GM12878 (cell line): ENCODE results near the gene TUT1. TPM values are rescaled to one million over a fixed set of nuclear protein-coding genes. Genes with fewer than 3 reads are reported as not detected.

ENCODE experiments used
- ATAC-seq: fragments of 200-7000 bp; cut with Tn5 transposase; 3 replicates; pipeline ENCODE4 v1.9.1; 2020; ENCODE audit warnings: mild to moderate bottlenecking, moderate library complexity
- BruUV-seq: library from RNA; stranded (reverse); fragments of 400-500 nt; replicated peaks from 2 replicates; lab custom pipeline; 2021; lab: Mats Ljungman, UMichigan
- CTCF ChIA-PET: fragments of 300-600 bp; sonication (Branson Sonifier 250); formaldehyde crosslinking; extraction: SDS; loops from one replicate; lab custom pipeline; 2021; ENCODE audit warnings: inconsistent platforms; lab: Yijun Ruan, JAX
- POLR2A ChIA-PET: fragments of 350-600 bp; formaldehyde crosslinking; extraction: SDS; loops from one replicate; lab custom pipeline; 2021; ENCODE audit warnings: inconsistent platforms; lab: Charles Lee
- RAD21 ChIA-PET: fragments of 300-600 bp; sonication (Branson Sonifier 250); formaldehyde crosslinking; loops from one replicate; lab custom pipeline; 2023; ENCODE audit warnings: antibody characterized with exemption; ENCODE audit not compliant: unreplicated experiment; lab: Charles Lee
- SMC1A ChIA-PET: fragments of 300-600 bp; sonication (Branson Sonifier 250); formaldehyde crosslinking; loops from one replicate; lab custom pipeline; 2023; ENCODE audit not compliant: unreplicated experiment, uncharacterized antibody; lab: Charles Lee
- DNase-seq: peaks from one replicate; pipeline ENCODE4 v3.0.0-alpha.2; 2011; ENCODE audit warnings: low read depth, low spot score
- FAIRE-seq: peaks from 3 replicates; lab custom pipeline; 2011; peaks lifted over from hg19 to GRCh38; lab: Jason Lieb, UNC
- H2AFZ ChIP-seq: 2 replicates; pipeline ENCODE4 v1.6.0; 2011; ENCODE audit warnings: low read depth, low read length, control low read depth; ENCODE audit not compliant: control insufficient read depth
- H3K27ac ChIP-seq: 2 replicates; pipeline ENCODE4 v1.5.1; 2011; ENCODE audit warnings: control low read depth; ENCODE audit not compliant: control insufficient read depth, insufficient read depth
- H3K27me3 ChIP-seq, 2 experiments: replicated peaks in 1 of 2; 2 replicates each; pipeline versions ENCODE4 v1.6.0 to v1.6.1; 2011; ENCODE audit warnings: low read length in 1 of 2; ENCODE audit not compliant: control insufficient read depth in 2 of 2, insufficient read depth in 2 of 2
- H3K36me3 ChIP-seq, 2 experiments: 2 replicates each; pipeline ENCODE4 v1.5.1; 2011; ENCODE audit warnings: low read length in 1 of 2; ENCODE audit not compliant: control insufficient read depth in 2 of 2, insufficient read depth in 2 of 2
- H3K4me1 ChIP-seq: 2 replicates; pipeline ENCODE4 v1.6.1; 2011; ENCODE audit warnings: mild to moderate bottlenecking, low read length, moderate library complexity, mixed read lengths; ENCODE audit not compliant: control insufficient read depth, insufficient read depth
- H3K4me2 ChIP-seq: 2 replicates; pipeline ENCODE4 v1.6.0; 2011; ENCODE audit warnings: control low read depth; ENCODE audit not compliant: control insufficient read depth, insufficient read depth
- H3K4me3 ChIP-seq: fragments of 200-600 bp; sonication (generic); 2 replicates; pipeline ENCODE4 v1.5.1; 2016
- H3K79me2 ChIP-seq: 2 replicates; pipeline ENCODE4 v1.6.0; 2011; ENCODE audit warnings: low read length; ENCODE audit not compliant: control insufficient read depth, insufficient read depth
- H3K9ac ChIP-seq: 2 replicates; pipeline ENCODE4 v1.8.0; 2011; ENCODE audit warnings: low read length, control low read depth, mixed read lengths; ENCODE audit not compliant: control insufficient read depth, insufficient read depth
- H3K9me3 ChIP-seq: replicated peaks from 3 replicates; pipeline ENCODE4 v1.5.1; 2011; ENCODE audit warnings: mild to moderate bottlenecking, low read length; ENCODE audit not compliant: control insufficient read depth, insufficient read depth
- H4K20me1 ChIP-seq: 2 replicates; pipeline ENCODE4 v1.6.0; 2011; ENCODE audit not compliant: control insufficient read depth, insufficient read depth
- BACH1 ChIP-seq: fragments of 450-650 bp; IDR thresholded peaks from 2 replicates; pipeline ENCODE4 v1.6.1; 2017; ENCODE audit warnings: mild to moderate bottlenecking, borderline replicate concordance
- E2F4 ChIP-seq: IDR thresholded peaks from 2 replicates; pipeline ENCODE4 v1.6.1; 2012; ENCODE audit warnings: low read depth, low read length, improper control_type of control experiment
- GATAD2B ChIP-seq: fragments of 450-650 bp; conservative IDR thresholded peaks from 2 replicates; pipeline ENCODE4 v1.6.1; 2017; ENCODE audit warnings: low read depth, mild to moderate bottlenecking, moderate library complexity
- NR2C1 ChIP-seq: fragments of 450-650 bp; IDR thresholded peaks from 2 replicates; pipeline ENCODE4 v1.6.1; 2017; ENCODE audit warnings: antibody characterized with exemption, mild to moderate bottlenecking, moderate library complexity
- SIX5 ChIP-seq: IDR thresholded peaks from 2 replicates; pipeline ENCODE4 v1.6.1; 2011; ENCODE audit warnings: mild to moderate bottlenecking, low read depth, low read length, moderate library complexity; ENCODE audit not compliant: severe bottlenecking
- TCF3 ChIP-seq: IDR thresholded peaks from 2 replicates; pipeline ENCODE4 v1.6.1; 2012; ENCODE audit warnings: low read depth, mild to moderate bottlenecking, low read length, borderline replicate concordance; ENCODE audit not compliant: insufficient read depth
- ZZZ3 ChIP-seq: IDR thresholded peaks from 2 replicates; pipeline ENCODE4 v1.6.1; 2011; ENCODE audit warnings: low read depth; ENCODE audit not compliant: control insufficient read depth, insufficient read length
- WGBS: methylation state at CpG from one replicate; pipeline ENCODE4 v1.1.6; 2016; ENCODE audit warnings: low lambda C conversion rate; ENCODE audit not compliant: insufficient replicate concordance, insufficient coverage; ENCODE audit errors: missing lambda C conversion rate; 5-methylcytosine and 5-hydroxymethylcytosine counted together
- in situ Hi-C: fragments of 300-500 bp; cut with MboI; formaldehyde crosslinking; loops from 9 replicates; pipeline ENCODE4 v1.14.3; 2018; ENCODE audit warnings: mixed read lengths
- intact Hi-C: fragments of 100-400 bp; cut with micrococcal nuclease; formaldehyde crosslinking; loops from one replicate; pipeline ENCODE4 v1.14.2; 2022; ENCODE audit not compliant: unreplicated experiment
- polyA plus RNA-seq, 11 experiments: library from polyadenylated mRNA; depleted of rRNA in 4 of 11; unstranded in 6 of 11; stranded (reverse) in 5 of 11; fragments of >200 nt; fragmentation: Nextera tagmentation in 4 of 11; fragmentation: Illumina TruSeq in 1 of 11; extraction: Ambion mirVana in 4 of 11; extraction: Trizol in 1 of 11; gene quantifications; 1 replicate in 1 of 11; 2 replicates in 10 of 11; pipeline versions ENCODE4 v1.2.1 to v1.2.3, GENCODE V29; 2011 to 2016; ENCODE audit warnings: inconsistent platforms in 2 of 11, missing spikeins in 2 of 11, low read depth in 1 of 11
- total RNA-seq, 4 experiments: library from RNA; depleted of rRNA in 3 of 4; stranded (reverse); fragments of >200 nt in 3 of 4; fragmentation: Illumina TruSeq in 1 of 4; extraction: Trizol in 1 of 4; gene quantifications; 2 replicates each; pipeline versions ENCODE4 v1.2.1 to v1.2.3, GENCODE V29; 2013 to 2021
- TF ChIP-seq, protein P1 (sequence below): fragments of 150-350 bp; IDR thresholded peaks from 2 replicates; pipeline ENCODE4 v1.6.1; 2014; ENCODE audit warnings: mild to moderate bottlenecking, low read depth, low read length
- TF ChIP-seq, protein P2 (sequence below): IDR thresholded peaks from 2 replicates; pipeline ENCODE4 v1.6.1; 2011; ENCODE audit warnings: mild to moderate bottlenecking, low read depth, low read length, moderate library complexity; ENCODE audit not compliant: insufficient replicate concordance
- TF ChIP-seq, protein P3 (sequence below): IDR thresholded peaks from 2 replicates; pipeline ENCODE4 v1.6.1; 2011; ENCODE audit warnings: borderline replicate concordance, low read depth, mild to moderate bottlenecking, moderate library complexity, low read length; ENCODE audit not compliant: insufficient read depth, poor library complexity, severe bottlenecking
- TF ChIP-seq, protein P4 (sequence below): IDR thresholded peaks from 2 replicates; pipeline ENCODE4 v1.6.1; 2012; ENCODE audit warnings: low read length, inconsistent platforms

TUT1 gene
- total and polyA plus RNA-seq, 10 of the 15 experiments (the other 5 are each of a cell fraction or from before 2014, with no cell fraction given), result 1.1 to 29.9 (median 16.2) TPM

DNA sequence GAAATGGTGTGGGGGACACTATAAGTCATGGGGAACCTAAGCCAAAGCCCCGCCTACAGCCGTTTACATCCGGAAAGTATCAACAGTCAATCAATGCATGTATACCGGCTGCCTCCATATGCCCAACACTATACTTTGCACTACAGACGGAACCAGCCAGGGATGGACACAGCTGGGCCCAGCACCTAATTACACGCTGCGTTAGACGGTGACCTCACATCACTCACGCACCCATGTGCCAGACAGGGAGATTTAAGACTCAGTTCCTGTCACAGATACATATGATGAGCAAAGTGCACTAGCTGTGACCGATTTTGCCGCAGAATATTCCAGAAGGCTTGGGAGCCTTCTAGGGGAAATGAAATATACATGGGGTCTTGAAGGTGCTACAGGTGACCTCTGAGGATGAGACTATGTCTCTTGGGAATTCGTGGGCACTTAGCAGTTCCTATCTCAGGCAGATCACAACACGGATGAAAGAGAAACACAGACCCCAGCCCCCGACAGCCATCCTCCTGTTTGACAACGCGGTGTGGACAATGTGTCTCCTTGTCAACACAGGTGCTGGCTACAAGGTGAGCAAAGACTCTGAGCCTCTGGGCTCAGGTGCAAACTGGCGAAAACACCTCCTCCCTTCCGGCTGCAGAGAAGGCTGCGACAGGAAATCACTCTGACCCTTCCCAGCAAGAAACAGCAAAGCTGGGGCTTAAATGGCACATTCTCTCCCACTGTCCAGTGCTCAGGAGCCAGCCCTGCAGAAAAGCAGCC, 52.7 kb downstream of the TUT1 start:
- intact Hi-C loops, result no loop called here
- H3K4me2 ChIP-seq, result peak overlapping the region; percentile 97
- FAIRE-seq, result no peak

More for the DNA sequence above, 52.7 kb downstream of the TUT1 start:
- ChIA-PET POLR2A (interaction anchor here (10.3 kb wide), 1 partner anchor 17 kb away, joined by 188 read pairs; no protein-coding TSS in a partner anchor), CTCF (interaction anchor here (1.1 to 9.0 kb wide), 3 partner anchors 20 to 114 kb away, joined by 3 to 280 read pairs (median 246); partner anchors contain the start of gene SCGB1A1), SMC1A (interaction anchor here (1.2 to 7.0 kb wide), 3 partner anchors 36 to 143 kb away, joined by 5 to 116 read pairs (median 6); no protein-coding TSS in a partner anchor), RAD21 (interaction anchor here (1.6 to 9.1 kb wide), 4 partner anchors 17 to 115 kb away, joined by 4 to 313 read pairs (median 90); partner anchors contain the start of gene TUT1)
- H3K4me3 ChIP-seq, result no peak overlapping the region
- peaks cover 53% of the 10 kb centered on the region for H3K79me2 ChIP-seq
- no peaks in the 10 kb centered on the region; the same call in 1 of the 2 replicates for H4K20me1 ChIP-seq
- peak overlapping the region; percentile 33; the same call in 1 of the 2 replicates for H2AFZ ChIP-seq
- TF ChIP-seq, protein P1, sequence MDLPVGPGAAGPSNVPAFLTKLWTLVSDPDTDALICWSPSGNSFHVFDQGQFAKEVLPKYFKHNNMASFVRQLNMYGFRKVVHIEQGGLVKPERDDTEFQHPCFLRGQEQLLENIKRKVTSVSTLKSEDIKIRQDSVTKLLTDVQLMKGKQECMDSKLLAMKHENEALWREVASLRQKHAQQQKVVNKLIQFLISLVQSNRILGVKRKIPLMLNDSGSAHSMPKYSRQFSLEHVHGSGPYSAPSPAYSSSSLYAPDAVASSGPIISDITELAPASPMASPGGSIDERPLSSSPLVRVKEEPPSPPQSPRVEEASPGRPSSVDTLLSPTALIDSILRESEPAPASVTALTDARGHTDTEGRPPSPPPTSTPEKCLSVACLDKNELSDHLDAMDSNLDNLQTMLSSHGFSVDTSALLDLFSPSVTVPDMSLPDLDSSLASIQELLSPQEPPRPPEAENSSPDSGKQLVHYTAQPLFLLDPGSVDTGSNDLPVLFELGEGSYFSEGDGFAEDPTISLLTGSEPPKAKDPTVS, result no peak
- TF ChIP-seq SIX5 (peak; percentile 12), ZZZ3 (no peak), BACH1 (no peak), TCF3 (0 out of 2 replicates have a peak, but pooled peaks have one; percentile 31), GATAD2B (no peak), E2F4 (no peak), NR2C1 (no peak)
- TF ChIP-seq, protein P2, sequence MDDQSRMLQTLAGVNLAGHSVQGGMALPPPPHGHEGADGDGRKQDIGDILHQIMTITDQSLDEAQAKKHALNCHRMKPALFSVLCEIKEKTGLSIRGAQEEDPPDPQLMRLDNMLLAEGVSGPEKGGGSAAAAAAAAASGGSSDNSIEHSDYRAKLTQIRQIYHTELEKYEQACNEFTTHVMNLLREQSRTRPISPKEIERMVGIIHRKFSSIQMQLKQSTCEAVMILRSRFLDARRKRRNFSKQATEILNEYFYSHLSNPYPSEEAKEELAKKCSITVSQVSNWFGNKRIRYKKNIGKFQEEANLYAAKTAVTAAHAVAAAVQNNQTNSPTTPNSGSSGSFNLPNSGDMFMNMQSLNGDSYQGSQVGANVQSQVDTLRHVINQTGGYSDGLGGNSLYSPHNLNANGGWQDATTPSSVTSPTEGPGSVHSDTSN, result peak; percentile 48
- TF ChIP-seq, protein P3, sequence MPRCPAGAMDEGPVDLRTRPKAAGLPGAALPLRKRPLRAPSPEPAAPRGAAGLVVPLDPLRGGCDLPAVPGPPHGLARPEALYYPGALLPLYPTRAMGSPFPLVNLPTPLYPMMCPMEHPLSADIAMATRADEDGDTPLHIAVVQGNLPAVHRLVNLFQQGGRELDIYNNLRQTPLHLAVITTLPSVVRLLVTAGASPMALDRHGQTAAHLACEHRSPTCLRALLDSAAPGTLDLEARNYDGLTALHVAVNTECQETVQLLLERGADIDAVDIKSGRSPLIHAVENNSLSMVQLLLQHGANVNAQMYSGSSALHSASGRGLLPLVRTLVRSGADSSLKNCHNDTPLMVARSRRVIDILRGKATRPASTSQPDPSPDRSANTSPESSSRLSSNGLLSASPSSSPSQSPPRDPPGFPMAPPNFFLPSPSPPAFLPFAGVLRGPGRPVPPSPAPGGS, result peak; percentile 90
- TF ChIP-seq, protein P4, sequence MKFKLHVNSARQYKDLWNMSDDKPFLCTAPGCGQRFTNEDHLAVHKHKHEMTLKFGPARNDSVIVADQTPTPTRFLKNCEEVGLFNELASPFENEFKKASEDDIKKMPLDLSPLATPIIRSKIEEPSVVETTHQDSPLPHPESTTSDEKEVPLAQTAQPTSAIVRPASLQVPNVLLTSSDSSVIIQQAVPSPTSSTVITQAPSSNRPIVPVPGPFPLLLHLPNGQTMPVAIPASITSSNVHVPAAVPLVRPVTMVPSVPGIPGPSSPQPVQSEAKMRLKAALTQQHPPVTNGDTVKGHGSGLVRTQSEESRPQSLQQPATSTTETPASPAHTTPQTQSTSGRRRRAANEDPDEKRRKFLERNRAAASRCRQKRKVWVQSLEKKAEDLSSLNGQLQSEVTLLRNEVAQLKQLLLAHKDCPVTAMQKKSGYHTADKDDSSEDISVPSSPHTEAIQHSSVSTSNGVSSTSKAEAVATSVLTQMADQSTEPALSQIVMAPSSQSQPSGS, result no peak
- H3K36me3 ChIP-seq, result peaks cover 6 to 14% of the 10 kb centered on the region in 2 experiments; a peak in 3 of 4 replicates
- DNase-seq (no peak), ATAC-seq (no peak)
- WGBS, result 55% methylated on average over 19 of the region's 19 CpGs
- no peaks in the 10 kb centered on the region for H3K9me3 ChIP-seq
- peaks cover 54% of the 10 kb centered on the region for H3K4me1 ChIP-seq
- H3K27ac ChIP-seq, result no peak overlapping the region
- no peaks in the 10 kb centered on the region for H3K27me3 ChIP-seq
- no TSS peak for BruUV-seq
- in situ Hi-C loops, result no loop called here
- H3K9ac ChIP-seq, result peak overlapping the region; percentile 47; the same call in 1 of the 2 replicates
